IMR-90 (cell line): ENCODE results near the gene GALNT12. TPM values are rescaled to one million over a fixed set of nuclear protein-coding genes. Genes with fewer than 3 reads are reported as not detected.

Source experiments
- ATAC-seq: fragments of 200-7000 bp; cut with Tn5 transposase; 2 replicates; pipeline ENCODE4 v1.9.1; 2020; ENCODE audit warnings: low read depth, mild to moderate bottlenecking, moderate library complexity
- BruUV-seq: library from RNA; stranded (reverse); fragments of 400-500 nt; replicated peaks from 2 replicates; lab custom pipeline; 2021; lab: Mats Ljungman, UMichigan
- CTCF ChIA-PET: fragments of 300-600 bp; formaldehyde crosslinking; extraction: SDS; loops from one replicate; lab custom pipeline; 2021; ENCODE audit warnings: antibody characterized with exemption; lab: Yijun Ruan, JAX
- POLR2A ChIA-PET: fragments of 300-600 bp; sonication (Branson Sonifier 250); formaldehyde crosslinking; loops from one replicate; lab custom pipeline; 2022; ENCODE audit warnings: antibody characterized with exemption; ENCODE audit not compliant: unreplicated experiment; lab: Charles Lee
- DNase-seq: peaks from one replicate; pipeline ENCODE4 v3.0.0; 2013
- H2AFZ ChIP-seq: replicated peaks from 2 replicates; pipeline ENCODE3; 2013; ENCODE audit warnings: low read length, mild to moderate bottlenecking; ENCODE audit not compliant: poor library complexity
- H2AK5ac ChIP-seq: 2 replicates; pipeline ENCODE4 v1.6.1; 2013; ENCODE audit warnings: low read depth, low read length, inconsistent platforms
- H2AK9ac ChIP-seq: replicated peaks from 2 replicates; pipeline ENCODE3; 2013; ENCODE audit warnings: mild to moderate bottlenecking, low read depth, low read length, moderate library complexity; ENCODE audit not compliant: poor library complexity
- H2BK120ac ChIP-seq: 2 replicates; pipeline ENCODE4 v1.6.1; 2013; ENCODE audit warnings: low read depth, low read length, inconsistent platforms
- H2BK15ac ChIP-seq: 3 replicates; pipeline ENCODE4 v1.6.1; 2013; ENCODE audit warnings: low read depth, low read length, inconsistent platforms
- H2BK20ac ChIP-seq: 2 replicates; pipeline ENCODE4 v1.6.1; 2013; ENCODE audit warnings: low read depth, mild to moderate bottlenecking, inconsistent platforms, low read length, moderate library complexity
- H2BK5ac ChIP-seq: 2 replicates; pipeline ENCODE4 v1.6.1; 2013; ENCODE audit warnings: mild to moderate bottlenecking, low read depth, low read length, inconsistent platforms; ENCODE audit not compliant: poor library complexity, severe bottlenecking
- H3K14ac ChIP-seq: replicated peaks from 2 replicates; pipeline ENCODE4 v1.6.1; 2013; ENCODE audit warnings: low read depth, low read length, inconsistent platforms
- H3K18ac ChIP-seq: 2 replicates; pipeline ENCODE4 v1.6.1; 2013; ENCODE audit warnings: low read depth, low read length, control low read depth
- H3K23ac ChIP-seq: 2 replicates; pipeline ENCODE4 v1.6.1; 2013; ENCODE audit warnings: low read depth, low read length, inconsistent platforms
- H3K27ac ChIP-seq: 2 replicates; pipeline ENCODE4 v1.5.1; 2013; ENCODE audit warnings: mild to moderate bottlenecking, control low read depth, low read length; ENCODE audit not compliant: insufficient read depth
- H3K27me3 ChIP-seq: 2 replicates; pipeline ENCODE4 v1.6.1; 2013; ENCODE audit warnings: low read length; ENCODE audit not compliant: control insufficient read depth, insufficient read depth
- H3K36me3 ChIP-seq: 2 replicates; pipeline ENCODE4 v1.6.1; 2013; ENCODE audit warnings: low read length, mixed read lengths; ENCODE audit not compliant: control insufficient read depth, insufficient read depth
- H3K4ac ChIP-seq: 2 replicates; pipeline ENCODE4 v1.6.1; 2013; ENCODE audit warnings: low read depth, low read length, inconsistent platforms
- H3K4me1 ChIP-seq: 2 replicates; pipeline ENCODE4 v1.6.1; 2013; ENCODE audit warnings: low read length, mixed read lengths; ENCODE audit not compliant: control insufficient read depth, insufficient read depth
- H3K4me2 ChIP-seq: 2 replicates; pipeline ENCODE4 v1.6.1; 2013; ENCODE audit warnings: low read depth, mild to moderate bottlenecking, control low read depth, low read length, moderate library complexity
- H3K4me3 ChIP-seq: 2 replicates; pipeline ENCODE4 v1.5.1; 2013; ENCODE audit warnings: low read depth, mild to moderate bottlenecking, control low read depth, low read length, moderate library complexity; ENCODE audit not compliant: insufficient read depth
- H3K56ac ChIP-seq: 2 replicates; pipeline ENCODE4 v1.6.1; 2013; ENCODE audit warnings: low read length, inconsistent platforms; ENCODE audit not compliant: insufficient read depth; ENCODE audit errors: extremely low read depth
- H3K79me1 ChIP-seq, 2 experiments: 2 replicates each; pipeline ENCODE4 v1.6.1; 2013; ENCODE audit warnings: low read length in 2 of 2, inconsistent platforms in 1 of 2, low read depth in 1 of 2
- H3K9ac ChIP-seq: 2 replicates; pipeline ENCODE4 v1.6.1; 2013; ENCODE audit warnings: low read depth, low read length, control low read depth
- H3K9me1 ChIP-seq: 2 replicates; pipeline ENCODE4 v1.6.1; 2013; ENCODE audit warnings: low read length, inconsistent platforms; ENCODE audit not compliant: insufficient read depth
- H3K9me3 ChIP-seq: 2 replicates; pipeline ENCODE4 v1.6.1; 2013; ENCODE audit warnings: low read length; ENCODE audit not compliant: control insufficient read depth, insufficient read depth
- H4K20me1 ChIP-seq: 2 replicates; pipeline ENCODE4 v1.6.1; 2013; ENCODE audit warnings: low read length, inconsistent platforms; ENCODE audit not compliant: insufficient read depth
- H4K5ac ChIP-seq: 2 replicates; pipeline ENCODE4 v1.6.1; 2013; ENCODE audit warnings: mild to moderate bottlenecking, low read depth, low read length, control low read depth
- H4K8ac ChIP-seq, 2 experiments: 2 replicates each; pipeline ENCODE4 v1.6.1; 2013; ENCODE audit warnings: low read depth in 2 of 2, low read length in 2 of 2, control low read depth in 1 of 2, inconsistent platforms in 1 of 2
- H4K91ac ChIP-seq: 2 replicates; pipeline ENCODE4 v1.6.1; 2013; ENCODE audit warnings: low read depth, low read length, inconsistent platforms; ENCODE audit not compliant: insufficient read depth
- BHLHE40 ChIP-seq: fragments of 150-350 bp; IDR thresholded peaks from 2 replicates; pipeline ENCODE4 v1.6.1; 2016; ENCODE audit warnings: mild to moderate bottlenecking, low read depth, low read length
- CHD1 ChIP-seq: IDR thresholded peaks from 2 replicates; pipeline ENCODE4 v1.6.1; 2012; ENCODE audit warnings: low read depth, low read length, improper control_type of control experiment
- CTCF ChIP-seq: conservative IDR thresholded peaks from 2 replicates; pipeline ENCODE4 v1.5.1; 2012; ENCODE audit warnings: mild to moderate bottlenecking, low read depth, low read length, improper control_type of control experiment
- ELK1 ChIP-seq: fragments of 150-350 bp; IDR thresholded peaks from 2 replicates; pipeline ENCODE4 v1.6.1; 2016; ENCODE audit warnings: low read depth, mild to moderate bottlenecking, low read length, moderate library complexity, borderline replicate concordance
- FOS ChIP-seq: fragments of 150-350 bp; IDR thresholded peaks from 2 replicates; pipeline ENCODE4 v1.6.1; 2016; ENCODE audit warnings: low read depth, low read length
- RAD21 ChIP-seq: IDR thresholded peaks from 2 replicates; pipeline ENCODE4 v1.6.1; 2012; ENCODE audit warnings: low read length, improper control_type of control experiment
- RCOR1 ChIP-seq: IDR thresholded peaks from 2 replicates; pipeline ENCODE4 v1.6.1; 2012; ENCODE audit warnings: mild to moderate bottlenecking, low read length, improper control_type of control experiment; ENCODE audit not compliant: insufficient replicate concordance
- RFX5 ChIP-seq: IDR thresholded peaks from 2 replicates; pipeline ENCODE4 v1.8.0; 2012; ENCODE audit warnings: low read depth, mild to moderate bottlenecking, low read length, moderate library complexity
- WGBS, 2 experiments: methylation state at CpG; one replicate each; pipeline versions ENCODE4 v1.1.5 to v1.1.7; 2013; ENCODE audit warnings: missing lambda C conversion rate in 2 of 2; ENCODE audit not compliant: insufficient read length in 1 of 2; ENCODE audit errors: extremely low coverage in 2 of 2; 5-methylcytosine and 5-hydroxymethylcytosine counted together
- dilution Hi-C: fragments of 300-500 bp; cut with HindIII; formaldehyde crosslinking; loops from one replicate; pipeline ENCODE4 v1.14.3; 2018; ENCODE audit warnings: low sequenced_read_pairs; ENCODE audit not compliant: unreplicated experiment
- in situ Hi-C: fragments of 300-500 bp; cut with MboI; formaldehyde crosslinking; loops from 3 replicates; pipeline ENCODE4 v1.14.3; 2019; ENCODE audit warnings: low sequenced_read_pairs, inconsistent platforms, mixed read lengths
- intact Hi-C: fragments of 100-400 bp; cut with micrococcal nuclease; formaldehyde crosslinking; loops from 2 replicates; pipeline ENCODE4 v1.10.0; 2022
- polyA plus RNA-seq, 3 experiments: library from polyadenylated mRNA; depleted of rRNA; stranded (reverse); fragments of >200 nt; gene quantifications; 2 replicates each; pipeline ENCODE4 v1.2.3, GENCODE V29; 2012; ENCODE audit warnings: low replicate concordance in 1 of 3
- total RNA-seq: library from RNA; depleted of rRNA; stranded (reverse); fragments of >200 nt; gene quantifications from 2 replicates; pipeline ENCODE4 v1.2.3, GENCODE V29; 2012

The GALNT12 gene
- total and polyA plus RNA-seq, 2 of the 4 experiments (the other 2 are of a cell fraction) = 2.3 to 2.5 TPM

- no CpG with 5 or more reads among the region's 2 CpGs for WGBS, 2 experiments
- Histone ChIP-seq H3K4me2 (no peak overlapping the region), H2AK5ac (no peak overlapping the region), H3K14ac (0 out of 2 replicates have a peak overlapping the region, but pooled peaks have one; percentile 33), H3K4me3 (no peak overlapping the region), H3K56ac (no peak overlapping the region), H3K9me1 (peaks cover 6% of the 10 kb centered on the region), H2BK15ac (no peak overlapping the region), H3K36me3 (no peaks in the 10 kb centered on the region), H2BK20ac (no peak overlapping the region), H2AFZ (no peak overlapping the region), H4K91ac (peak overlapping the region; percentile 12; the same call in 1 of the 2 replicates), H3K9me3 (no peaks in the 10 kb centered on the region), H3K27me3 (no peaks in the 10 kb centered on the region), H2BK120ac (no peak overlapping the region), H4K8ac (no peak overlapping the region), H4K20me1 (no peaks in the 10 kb centered on the region), H3K23ac (no peak overlapping the region), H2AK9ac (no peak overlapping the region), H4K5ac (no peak overlapping the region), H3K4ac (no peak overlapping the region), H3K79me1 (no peaks in the 10 kb centered on the region), H3K27ac (no peak overlapping the region), H3K18ac (no peak overlapping the region), H2BK5ac (no peak overlapping the region), H3K9ac (no peak overlapping the region), H3K4me1 (peaks cover 11% of the 10 kb centered on the region)
- dilution Hi-C loops (no loop called here), intact Hi-C loops (no loop called here), in situ Hi-C loops (loop anchor here (25.0 kb wide), 1 partner anchor 984 kb away; no protein-coding TSS in a partner anchor)
- TF ChIP-seq RCOR1 (no peak), RFX5 (no peak), RAD21 (no peak), ELK1 (no peak), BHLHE40 (no peak), CTCF (no peak), CHD1 (no peak), FOS (no peak)
- no TSS peak for BruUV-seq
- POLR2A ChIA-PET = no interaction called here
- ATAC-seq = no peak
- no peak for DNase-seq
- CTCF ChIA-PET = no interaction called here
Measured at GRCh38 chr9:98852961-98853360, 45.5 kb downstream of the GALNT12 start.
